Activated T-helper 2 cell treated with anti-CD3 and anti-CD28 coated beads, Interferon-gamma antibody, Interleukin-2, Interleukin-4, amounts not matched to agents 10 μg/mL and 5 μg/mL and 100 μg/mL, durations not matched to agents 14 hours and 24 hours and 36 hours (primary cell): ENCODE data around the gene ATM. TPM values are rescaled to one million over a fixed set of nuclear protein-coding genes. Genes with fewer than 3 reads are reported as not detected.

Experiments used
- DNase-seq: peaks from one replicate; pipeline ENCODE4 v3.0.0; 2021; ENCODE audit warnings: low spot score
- H3K27ac Mint-ChIP-seq: one replicate; pipeline ENCODE4 v1.8.0; 2021; ENCODE audit warnings: mixed read lengths
- H3K27me3 Mint-ChIP-seq: one replicate; pipeline ENCODE4 v1.8.0; 2021; ENCODE audit warnings: low read depth, mixed read lengths
- H3K36me3 Mint-ChIP-seq: one replicate; pipeline ENCODE4 v1.8.0; 2021; ENCODE audit warnings: low read depth, mixed read lengths
- H3K4me1 Mint-ChIP-seq: one replicate; pipeline ENCODE4 v1.8.0; 2021; ENCODE audit warnings: low read depth, mixed read lengths
- H3K4me3 Mint-ChIP-seq: one replicate; pipeline ENCODE4 v1.8.0; 2021; ENCODE audit warnings: low read depth, mild to moderate bottlenecking, moderate library complexity, mixed read lengths
- H3K9me3 Mint-ChIP-seq: one replicate; pipeline ENCODE4 v1.8.0; 2021; ENCODE audit warnings: mixed read lengths
- intact Hi-C: fragments of 100-400 bp; cut with micrococcal nuclease; formaldehyde crosslinking; loops from one replicate; pipeline ENCODE4 v1.15.1; 2023
- total RNA-seq: library from RNA; stranded (reverse); gene quantifications from 2 replicates; pipeline ENCODE4 v1.2.3, GENCODE V29; 2022

The ATM gene, protein sequence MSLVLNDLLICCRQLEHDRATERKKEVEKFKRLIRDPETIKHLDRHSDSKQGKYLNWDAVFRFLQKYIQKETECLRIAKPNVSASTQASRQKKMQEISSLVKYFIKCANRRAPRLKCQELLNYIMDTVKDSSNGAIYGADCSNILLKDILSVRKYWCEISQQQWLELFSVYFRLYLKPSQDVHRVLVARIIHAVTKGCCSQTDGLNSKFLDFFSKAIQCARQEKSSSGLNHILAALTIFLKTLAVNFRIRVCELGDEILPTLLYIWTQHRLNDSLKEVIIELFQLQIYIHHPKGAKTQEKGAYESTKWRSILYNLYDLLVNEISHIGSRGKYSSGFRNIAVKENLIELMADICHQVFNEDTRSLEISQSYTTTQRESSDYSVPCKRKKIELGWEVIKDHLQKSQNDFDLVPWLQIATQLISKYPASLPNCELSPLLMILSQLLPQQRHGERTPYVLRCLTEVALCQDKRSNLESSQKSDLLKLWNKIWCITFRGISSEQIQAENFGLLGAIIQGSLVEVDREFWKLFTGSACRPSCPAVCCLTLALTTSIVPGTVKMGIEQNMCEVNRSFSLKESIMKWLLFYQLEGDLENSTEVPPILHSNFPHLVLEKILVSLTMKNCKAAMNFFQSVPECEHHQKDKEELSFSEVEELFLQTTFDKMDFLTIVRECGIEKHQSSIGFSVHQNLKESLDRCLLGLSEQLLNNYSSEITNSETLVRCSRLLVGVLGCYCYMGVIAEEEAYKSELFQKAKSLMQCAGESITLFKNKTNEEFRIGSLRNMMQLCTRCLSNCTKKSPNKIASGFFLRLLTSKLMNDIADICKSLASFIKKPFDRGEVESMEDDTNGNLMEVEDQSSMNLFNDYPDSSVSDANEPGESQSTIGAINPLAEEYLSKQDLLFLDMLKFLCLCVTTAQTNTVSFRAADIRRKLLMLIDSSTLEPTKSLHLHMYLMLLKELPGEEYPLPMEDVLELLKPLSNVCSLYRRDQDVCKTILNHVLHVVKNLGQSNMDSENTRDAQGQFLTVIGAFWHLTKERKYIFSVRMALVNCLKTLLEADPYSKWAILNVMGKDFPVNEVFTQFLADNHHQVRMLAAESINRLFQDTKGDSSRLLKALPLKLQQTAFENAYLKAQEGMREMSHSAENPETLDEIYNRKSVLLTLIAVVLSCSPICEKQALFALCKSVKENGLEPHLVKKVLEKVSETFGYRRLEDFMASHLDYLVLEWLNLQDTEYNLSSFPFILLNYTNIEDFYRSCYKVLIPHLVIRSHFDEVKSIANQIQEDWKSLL (N-terminal part only)
- 34.1 and 34.7 TPM in 2 replicates for total RNA-seq

- no peaks in the 10 kb centered on the region for H3K9me3 Mint-ChIP-seq
- H3K4me1 Mint-ChIP-seq = peaks cover 46% of the 10 kb centered on the region
- DNase-seq = peak; percentile 99
- intact Hi-C loops = loop anchor here (1.0 to 5.0 kb wide), 6 partner anchors 22 to 657 kb away; partner anchors contain the start of genes ALKBH8, C11orf65 and CUL5
- no peaks in the 10 kb centered on the region for H3K27me3 Mint-ChIP-seq
- H3K27ac Mint-ChIP-seq = no peak within 1 kb of the TSS
- H3K36me3 Mint-ChIP-seq = peaks cover 37% of the 10 kb centered on the region
- no peak within 1 kb of the TSS for H3K4me3 Mint-ChIP-seq
Measured at GRCh38 chr11:108222574-108223347, at the start of gene ATM, which contains the start of gene NPAT. TSS of gene ATM (plus strand) at chr11:108223067. CDS start at chr11:108227625, 4,558 bp downstream. TSS of gene NPAT (minus strand) at chr11:108222638. CDS start at chr11:108222536, 102 bp downstream.

GRCh38 chr11:108177570-108177969, 45.3 kb upstream of the ATM start:
- Mint-ChIP-seq H3K9me3 (no peaks in the 10 kb centered on the region), H3K27ac (no peak overlapping the region), H3K36me3 (peaks cover 67% of the 10 kb centered on the region), H3K27me3 (no peaks in the 10 kb centered on the region), H3K4me3 (no peak overlapping the region), H3K4me1 (no peaks in the 10 kb centered on the region)
- intact Hi-C loops = no loop called here
- no peak for DNase-seq

DNA sequence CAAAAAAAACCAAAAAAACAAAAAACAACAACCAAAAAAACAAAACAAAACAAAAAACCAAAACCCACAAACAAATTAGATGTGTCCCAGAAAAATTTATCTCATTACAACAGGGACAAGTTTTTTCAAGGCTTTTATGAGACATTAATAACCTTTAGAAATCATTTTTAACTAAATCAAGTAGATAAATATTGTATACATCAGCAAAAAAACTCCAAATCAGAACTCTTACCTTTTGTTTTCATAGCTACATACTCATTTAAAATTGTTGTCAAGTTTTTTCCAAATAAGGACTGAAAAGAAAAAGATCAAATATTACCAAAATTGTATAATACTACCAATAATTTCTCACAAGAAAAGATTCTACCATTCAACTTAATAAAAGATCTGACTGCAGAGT, 29.1 kb upstream of the ATM start:
- Mint-ChIP-seq H3K27me3 (no peaks in the 10 kb centered on the region), H3K4me1 (peaks cover 20% of the 10 kb centered on the region), H3K9me3 (no peaks in the 10 kb centered on the region), H3K36me3 (peaks cover 53% of the 10 kb centered on the region), H3K27ac (no peak overlapping the region), H3K4me3 (no peak overlapping the region)
- intact Hi-C loops = loop anchor here (5.0 kb wide), 1 partner anchor 41 kb away; no protein-coding TSS in a partner anchor
- DNase-seq = no peak

GRCh38 chr11:108196901-108197300, 26.0 kb upstream of the ATM start:
- Mint-ChIP-seq H3K27ac (no peak overlapping the region), H3K4me1 (peaks cover 35% of the 10 kb centered on the region), H3K4me3 (no peak overlapping the region), H3K36me3 (peaks cover 53% of the 10 kb centered on the region), H3K9me3 (no peaks in the 10 kb centered on the region), H3K27me3 (no peaks in the 10 kb centered on the region)
- intact Hi-C loops = loop anchor here (5.0 kb wide), 1 partner anchor 60 kb away; no protein-coding TSS in a partner anchor
- DNase-seq = no peak

DNA sequence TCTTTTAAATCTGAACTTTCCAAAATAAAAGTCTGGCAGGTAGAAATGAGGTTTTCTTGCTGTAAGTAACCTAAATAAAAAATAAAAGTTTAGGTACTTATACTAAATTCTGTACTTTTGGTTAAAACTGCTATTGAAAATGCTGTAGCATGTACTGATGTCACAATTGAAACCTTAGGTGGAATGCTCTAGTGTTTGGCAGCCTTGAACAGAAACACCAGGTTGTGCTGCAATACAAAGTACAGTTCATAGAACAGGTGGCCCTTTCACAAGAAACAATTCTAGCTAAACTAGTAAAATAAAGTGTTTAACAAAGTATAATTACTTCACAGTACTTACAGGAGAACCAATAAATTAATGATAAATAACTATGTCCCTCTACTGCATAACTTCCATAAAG, 25.5 kb upstream of the ATM start:
- Mint-ChIP-seq H3K9me3 (no peaks in the 10 kb centered on the region), H3K4me1 (peaks cover 35% of the 10 kb centered on the region), H3K4me3 (no peak overlapping the region), H3K27me3 (no peaks in the 10 kb centered on the region), H3K27ac (no peak overlapping the region), H3K36me3 (peaks cover 53% of the 10 kb centered on the region)
- no peak for DNase-seq
- intact Hi-C loops = loop anchor here (5.0 kb wide), 1 partner anchor 60 kb away; no protein-coding TSS in a partner anchor

DNA sequence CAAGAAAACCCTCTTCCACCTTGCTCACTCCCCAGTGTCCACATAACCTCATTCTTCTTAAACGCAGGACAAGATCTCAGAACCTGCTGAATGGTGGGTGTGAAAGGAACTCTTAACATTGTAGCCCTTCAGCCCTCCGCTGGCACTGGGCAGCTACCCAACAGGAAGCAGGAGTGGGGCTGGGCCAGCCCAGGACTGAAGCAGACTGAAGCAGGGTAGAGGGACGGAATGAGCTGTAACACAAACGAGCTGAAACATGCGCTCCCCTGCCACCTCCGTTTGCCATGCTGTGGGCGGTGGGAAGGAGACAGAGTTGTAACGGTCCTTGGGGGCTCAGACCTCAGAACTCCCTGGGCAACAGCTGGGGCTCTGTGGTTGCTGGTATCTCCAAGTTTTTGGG, 24.0 kb upstream of the ATM start:
- DNase-seq = no peak
- Mint-ChIP-seq H3K4me3 (no peak overlapping the region), H3K4me1 (peaks cover 42% of the 10 kb centered on the region), H3K36me3 (peaks cover 64% of the 10 kb centered on the region), H3K9me3 (peaks cover 3% of the 10 kb centered on the region), H3K27me3 (no peaks in the 10 kb centered on the region), H3K27ac (peak overlapping the region; percentile 55)
- intact Hi-C loops = loop anchor here (5.0 kb wide), 1 partner anchor 62 kb away; no protein-coding TSS in a partner anchor

DNA sequence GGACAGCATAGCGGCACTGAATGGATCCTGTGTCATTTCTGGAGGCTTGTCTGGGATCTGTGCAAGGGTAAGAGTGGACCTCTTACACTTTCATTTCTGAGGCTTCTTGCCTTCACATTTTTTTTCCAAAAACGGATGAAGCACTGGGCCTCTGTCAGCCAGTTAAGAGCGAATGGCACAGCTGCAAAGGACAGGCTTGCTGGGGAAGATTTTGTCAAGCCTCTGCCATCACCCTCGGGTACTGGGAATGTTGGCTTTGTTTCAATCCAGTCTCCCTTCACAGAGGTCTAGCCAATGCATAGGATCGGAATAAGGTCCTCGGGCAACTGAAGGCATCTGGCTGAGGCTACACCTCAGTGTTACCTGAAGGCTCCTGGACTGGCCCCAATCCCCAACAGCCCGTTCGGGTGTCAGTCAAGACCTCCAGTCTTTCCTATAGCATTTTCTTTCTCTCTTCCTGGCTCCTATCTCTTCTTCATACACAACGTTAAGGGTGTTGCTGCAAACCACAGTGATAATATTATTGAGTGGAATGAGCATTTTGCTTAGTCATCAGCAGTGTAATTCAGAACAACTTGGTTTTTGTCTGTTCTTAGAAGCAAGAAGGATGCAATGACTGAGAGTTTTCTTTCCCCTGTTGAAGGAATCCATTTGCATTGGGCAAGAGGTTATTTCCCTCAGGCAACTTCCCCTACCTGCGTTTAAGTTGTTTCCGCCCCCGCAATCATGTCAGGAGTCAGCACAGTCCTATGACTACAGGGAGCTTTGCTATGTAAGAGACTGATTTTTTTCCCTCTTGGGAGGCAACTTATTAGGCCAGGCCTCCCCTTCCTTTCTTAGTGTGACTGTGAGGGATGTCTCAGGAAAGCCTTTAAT, 23.2 kb upstream of the ATM start:
- Mint-ChIP-seq H3K27ac (peak overlapping the region; percentile 73), H3K4me3 (no peak overlapping the region), H3K9me3 (peaks cover 9% of the 10 kb centered on the region), H3K36me3 (peaks cover 66% of the 10 kb centered on the region), H3K27me3 (no peaks in the 10 kb centered on the region), H3K4me1 (peaks cover 42% of the 10 kb centered on the region)
- DNase-seq = no peak
- intact Hi-C loops = loop anchor here (1.0 to 5.0 kb wide), 4 partner anchors 23 to 425 kb away; partner anchors contain the start of gene NPAT

GRCh38 chr11:108203075-108203474, 19.8 kb upstream of the ATM start:
- DNase-seq = no peak
- no peak overlapping the region for H3K27ac Mint-ChIP-seq
- peaks cover 30% of the 10 kb centered on the region for H3K9me3 Mint-ChIP-seq
- H3K4me1 Mint-ChIP-seq = peaks cover 29% of the 10 kb centered on the region
- H3K27me3 Mint-ChIP-seq = no peaks in the 10 kb centered on the region
- peaks cover 73% of the 10 kb centered on the region for H3K36me3 Mint-ChIP-seq
- intact Hi-C loops = no loop called here
- H3K4me3 Mint-ChIP-seq = no peak overlapping the region

DNA sequence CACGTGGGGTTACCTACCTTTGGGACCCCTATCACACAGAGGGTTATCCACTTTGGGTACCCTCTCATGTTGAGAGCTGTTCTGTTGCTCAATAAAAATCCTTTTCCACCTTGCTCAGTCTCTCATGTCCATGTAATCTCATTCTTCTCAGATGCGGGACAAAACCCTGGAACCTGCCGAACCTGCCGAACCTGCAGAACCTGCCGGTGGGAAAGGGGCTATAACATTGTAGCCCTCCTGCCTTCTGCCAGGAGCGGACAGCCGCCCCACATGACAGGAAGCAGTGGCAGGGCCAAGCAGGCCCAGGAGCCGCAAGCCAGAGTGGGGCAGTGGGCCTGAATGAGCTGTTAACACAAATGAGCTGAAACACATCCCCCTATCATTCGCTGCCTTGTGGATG, 18.5 kb upstream of the ATM start:
- H3K4me1 Mint-ChIP-seq = peaks cover 24% of the 10 kb centered on the region
- intact Hi-C loops = no loop called here
- H3K9me3 Mint-ChIP-seq = peaks cover 37% of the 10 kb centered on the region
- no peak for DNase-seq
- peaks cover 77% of the 10 kb centered on the region for H3K36me3 Mint-ChIP-seq
- H3K27me3 Mint-ChIP-seq = no peaks in the 10 kb centered on the region
- no peak overlapping the region for H3K4me3 Mint-ChIP-seq
- H3K27ac Mint-ChIP-seq = no peak overlapping the region

GRCh38 chr11:108204929-108205499, 17.9 kb upstream of the ATM start:
- intact Hi-C loops = no loop called here

More at GRCh38 chr11:108204929-108205499, 17.9 kb upstream of the ATM start:
- peaks cover 77% of the 10 kb centered on the region for H3K36me3 Mint-ChIP-seq
- H3K27ac Mint-ChIP-seq = peak overlapping the region; percentile 22
- peaks cover 19% of the 10 kb centered on the region for H3K4me1 Mint-ChIP-seq
- H3K4me3 Mint-ChIP-seq = no peak overlapping the region
- H3K9me3 Mint-ChIP-seq = peaks cover 41% of the 10 kb centered on the region
- H3K27me3 Mint-ChIP-seq = no peaks in the 10 kb centered on the region
- no peak for DNase-seq
